Left ventricle myocardium inferior (tissue), 1 donor: ENCODE data around the gene TFAP2D. TPM values are rescaled to one million over a fixed set of nuclear protein-coding genes. Genes with fewer than 3 reads are reported as not detected.

ENCODE experiments used
- DNase-seq: peaks from one replicate; pipeline ENCODE4 v3.0.0-alpha.2; 2020
- H3K27ac ChIP-seq: fragments of 200-600 bp; replicated peaks from 2 replicates; pipeline ENCODE4 v1.8.0; 2021
- H3K27me3 ChIP-seq: fragments of 200-600 bp; 2 replicates; pipeline ENCODE4 v1.8.0; 2021; ENCODE audit warnings: low read depth
- H3K36me3 ChIP-seq: fragments of 200-600 bp; 2 replicates; pipeline ENCODE4 v1.8.0; 2021
- H3K4me1 ChIP-seq: fragments of 200-600 bp; 2 replicates; pipeline ENCODE4 v1.8.0; 2021
- H3K4me3 ChIP-seq: fragments of 200-600 bp; 2 replicates; pipeline ENCODE4 v1.8.0; 2021; ENCODE audit warnings: mild to moderate bottlenecking, moderate library complexity
- H3K9me3 ChIP-seq: fragments of 200-600 bp; replicated peaks from 2 replicates; pipeline ENCODE4 v1.8.0; 2021
- intact Hi-C: fragments of 100-400 bp; cut with micrococcal nuclease; formaldehyde crosslinking; loops from one replicate; pipeline ENCODE4 v1.11.0; 2022
- total RNA-seq: library from RNA; stranded (reverse); fragmentation: NEBNext Ultra II Directional; extraction: Animal tissue kit (Norgen Biotek cat#: 25700); gene quantifications from one replicate; pipeline ENCODE4 v1.2.1, GENCODE V29; 2021
- TF ChIP-seq, protein P1 (sequence below): fragments of 200-600 bp; IDR thresholded peaks from 2 replicates; pipeline ENCODE4 v1.8.0; 2021; ENCODE audit warnings: antibody characterized with exemption, mild to moderate bottlenecking, borderline replicate concordance
- donor health status: DM: no; HTN: yes; CAD: no; lungs with severe emphysema.

TFAP2D gene
- total RNA-seq, 1 donor from 2014 or later: not detected

DNA sequence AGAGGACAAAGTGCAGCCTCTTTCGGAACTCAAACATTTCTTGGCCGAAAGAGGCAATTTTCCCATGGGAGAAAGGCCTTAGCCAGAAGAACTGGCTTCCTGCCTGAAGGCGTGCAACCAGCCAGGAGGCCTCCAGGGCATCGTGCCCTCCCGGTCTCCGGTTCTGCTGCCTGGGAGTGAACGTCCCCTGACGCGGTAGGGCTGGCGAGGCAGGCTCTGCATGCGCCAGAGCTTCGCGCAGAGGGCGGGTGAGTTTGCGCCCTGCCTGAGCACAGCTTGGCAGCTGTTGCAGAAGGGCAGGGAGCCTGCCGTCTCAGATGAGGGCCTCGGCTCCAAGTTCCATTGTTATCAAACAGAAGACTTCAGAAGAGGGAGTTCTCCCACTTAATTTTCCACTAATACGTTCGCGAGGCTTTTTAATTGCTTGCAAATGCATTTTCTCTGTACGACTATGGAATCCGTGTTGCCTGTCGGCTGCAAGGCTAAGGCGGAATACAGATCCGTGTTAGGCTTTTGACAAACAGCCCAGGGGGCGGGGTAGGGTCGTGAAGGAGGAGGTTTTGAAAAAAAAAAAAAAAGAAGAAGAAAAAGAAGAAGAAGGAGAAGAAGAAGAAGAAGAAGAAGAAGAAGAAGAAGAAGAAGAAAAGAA, 5.5 kb upstream of the TFAP2D start:
- Histone ChIP-seq H3K27me3 (peaks cover 97% of the 10 kb centered on the region), H3K4me3 (no peak overlapping the region), H3K4me1 (peaks cover 5% of the 10 kb centered on the region), H3K27ac (no peak overlapping the region), H3K9me3 (no peaks in the 10 kb centered on the region), H3K36me3 (no peaks in the 10 kb centered on the region)
- no peak for DNase-seq
- TF ChIP-seq, protein P1, sequence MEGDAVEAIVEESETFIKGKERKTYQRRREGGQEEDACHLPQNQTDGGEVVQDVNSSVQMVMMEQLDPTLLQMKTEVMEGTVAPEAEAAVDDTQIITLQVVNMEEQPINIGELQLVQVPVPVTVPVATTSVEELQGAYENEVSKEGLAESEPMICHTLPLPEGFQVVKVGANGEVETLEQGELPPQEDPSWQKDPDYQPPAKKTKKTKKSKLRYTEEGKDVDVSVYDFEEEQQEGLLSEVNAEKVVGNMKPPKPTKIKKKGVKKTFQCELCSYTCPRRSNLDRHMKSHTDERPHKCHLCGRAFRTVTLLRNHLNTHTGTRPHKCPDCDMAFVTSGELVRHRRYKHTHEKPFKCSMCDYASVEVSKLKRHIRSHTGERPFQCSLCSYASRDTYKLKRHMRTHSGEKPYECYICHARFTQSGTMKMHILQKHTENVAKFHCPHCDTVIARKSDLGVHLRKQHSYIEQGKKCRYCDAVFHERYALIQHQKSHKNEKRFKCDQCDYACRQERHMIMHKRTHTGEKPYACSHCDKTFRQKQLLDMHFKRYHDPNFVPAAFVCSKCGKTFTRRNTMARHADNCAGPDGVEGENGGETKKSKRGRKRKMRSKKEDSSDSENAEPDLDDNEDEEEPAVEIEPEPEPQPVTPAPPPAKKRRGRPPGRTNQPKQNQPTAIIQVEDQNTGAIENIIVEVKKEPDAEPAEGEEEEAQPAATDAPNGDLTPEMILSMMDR: no peak
- intact Hi-C loops: no loop called here

DNA sequence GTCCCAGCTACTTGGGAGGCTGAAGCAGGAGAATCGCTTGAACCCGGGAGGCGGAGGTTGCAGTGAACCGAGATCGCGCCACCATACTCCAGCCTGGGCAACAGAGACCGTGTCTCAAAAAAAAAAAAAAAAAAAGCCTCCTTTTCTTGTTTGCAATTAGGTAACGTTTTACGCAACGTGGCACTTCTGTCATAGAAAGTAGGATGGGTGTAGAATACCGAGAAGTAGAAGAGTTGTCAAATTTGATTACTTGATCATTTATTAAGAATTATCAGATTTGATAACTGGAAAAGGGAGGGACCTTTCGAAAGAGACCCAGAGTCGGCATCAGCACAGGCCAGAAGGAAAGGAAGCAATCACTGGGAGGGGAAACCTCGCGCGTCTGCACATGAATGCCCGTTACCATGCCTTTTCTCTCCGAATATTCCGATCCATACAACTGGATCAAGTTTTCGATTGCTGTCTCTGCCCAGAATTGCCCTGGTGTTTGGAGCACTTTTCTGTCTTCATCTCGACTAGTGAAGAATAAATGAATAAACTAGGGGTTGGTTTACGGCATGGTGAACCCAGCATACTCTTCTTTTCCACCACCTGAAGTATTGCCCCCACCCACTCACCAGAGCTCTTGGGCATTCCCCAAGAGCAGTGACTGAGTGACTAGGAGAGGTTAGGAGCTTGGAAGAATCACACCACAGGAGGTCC, 4.5 kb upstream of the TFAP2D start:
- Histone ChIP-seq H3K4me1 (peaks cover 5% of the 10 kb centered on the region), H3K27me3 (peaks cover 99% of the 10 kb centered on the region)
- intact Hi-C loops: no loop called here

DNA sequence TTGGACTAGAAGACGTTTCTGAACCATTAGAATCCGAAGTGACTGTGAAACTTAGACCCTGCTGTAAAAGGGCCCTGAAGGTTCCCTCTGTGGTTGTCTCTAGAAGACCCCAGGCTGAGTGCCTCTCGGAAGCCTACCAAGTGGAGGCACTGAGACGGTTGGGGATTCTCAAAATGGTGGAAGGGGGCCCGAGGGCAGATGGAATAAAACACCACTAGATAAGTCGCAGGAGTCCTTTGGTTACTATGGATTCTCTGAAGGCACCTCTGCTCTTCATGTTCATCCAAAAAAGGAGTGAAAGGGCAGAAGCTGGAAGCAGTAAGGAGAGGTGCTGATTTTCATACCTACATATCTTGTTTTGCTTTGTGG, 4.0 kb upstream of the TFAP2D start:
- H3K4me1 ChIP-seq: peaks cover 5% of the 10 kb centered on the region
- no peak overlapping the region for H3K27ac ChIP-seq
- no peaks in the 10 kb centered on the region for H3K9me3 ChIP-seq
- H3K4me3 ChIP-seq: no peak overlapping the region
- no peak for DNase-seq
- TF ChIP-seq, protein P1: no peak
- intact Hi-C loops: no loop called here
- H3K27me3 ChIP-seq: peaks cover 99% of the 10 kb centered on the region
- no peaks in the 10 kb centered on the region for H3K36me3 ChIP-seq

More for the DNA sequence above, 4.5 kb upstream of the TFAP2D start:
- no peak overlapping the region for H3K4me3 ChIP-seq
- TF ChIP-seq, protein P1: no peak
- no peaks in the 10 kb centered on the region for H3K36me3 ChIP-seq
- H3K9me3 ChIP-seq: no peaks in the 10 kb centered on the region
- DNase-seq: no peak
- no peak overlapping the region for H3K27ac ChIP-seq

DNA sequence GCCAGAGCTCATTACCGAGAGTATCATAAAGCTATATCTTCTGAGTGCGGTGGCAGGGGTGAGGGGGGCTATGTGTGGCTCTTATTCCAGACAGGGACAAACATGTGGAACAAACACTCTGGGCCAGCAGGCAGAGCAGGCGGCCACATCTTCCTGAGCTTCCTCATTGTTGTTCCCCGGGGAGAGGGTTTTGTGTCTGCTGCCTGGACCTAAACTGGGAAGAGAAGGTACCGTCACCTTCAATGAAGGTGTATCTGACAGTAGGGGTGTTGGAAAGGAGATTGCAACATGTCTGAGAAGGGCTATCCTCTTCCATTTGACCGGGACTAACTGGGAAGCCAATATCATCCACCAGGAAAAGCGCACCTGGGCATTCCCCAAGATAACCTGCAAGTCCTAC, 1.6 kb upstream of the TFAP2D start:
- Histone ChIP-seq H3K4me3 (no peak overlapping the region), H3K4me1 (peaks cover 5% of the 10 kb centered on the region), H3K36me3 (no peaks in the 10 kb centered on the region), H3K27ac (no peak overlapping the region), H3K27me3 (peaks cover 99% of the 10 kb centered on the region), H3K9me3 (no peaks in the 10 kb centered on the region)
- no peak for DNase-seq
- intact Hi-C loops: no loop called here
- TF ChIP-seq, protein P1: no peak

DNA sequence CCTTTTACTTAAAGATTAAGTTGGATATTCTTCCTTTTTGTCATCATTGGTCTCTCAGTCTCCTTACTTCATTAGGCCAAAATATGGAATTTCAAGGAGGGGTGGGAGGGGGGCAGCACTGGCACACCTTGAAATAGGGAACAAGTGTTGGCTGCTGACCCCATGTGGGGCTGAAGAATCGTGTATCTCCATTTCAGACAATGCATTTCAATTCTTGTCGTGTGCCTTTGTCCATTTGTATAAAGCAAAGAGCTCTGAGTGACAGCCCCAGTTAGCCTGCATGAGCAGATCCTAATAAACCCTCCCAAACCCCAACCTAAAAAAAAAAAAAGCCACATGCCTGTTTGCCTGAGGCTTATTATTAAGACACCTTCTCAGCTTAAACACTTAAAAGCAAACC, 1.0 kb upstream of the TFAP2D start:
- H3K4me1 ChIP-seq: peaks cover 5% of the 10 kb centered on the region
- no peak overlapping the region for H3K4me3 ChIP-seq
- no peak for DNase-seq
- TF ChIP-seq, protein P1: no peak
- H3K27ac ChIP-seq: no peak overlapping the region
- H3K9me3 ChIP-seq: no peaks in the 10 kb centered on the region
- H3K27me3 ChIP-seq: peaks cover 99% of the 10 kb centered on the region
- intact Hi-C loops: no loop called here
- H3K36me3 ChIP-seq: no peaks in the 10 kb centered on the region
